GM12878 (cell line): ENCODE results near the gene NOL4L. TPM values are rescaled to one million over a fixed set of nuclear protein-coding genes. Genes with fewer than 3 reads are reported as not detected.

Source experiments
- ATAC-seq: fragments of 200-7000 bp; cut with Tn5 transposase; 3 replicates; pipeline ENCODE4 v1.9.1; 2020; ENCODE audit warnings: mild to moderate bottlenecking, moderate library complexity
- BruUV-seq: library from RNA; stranded (reverse); fragments of 400-500 nt; replicated peaks from 2 replicates; lab custom pipeline; 2021; lab: Mats Ljungman, UMichigan
- CTCF ChIA-PET: fragments of 300-600 bp; sonication (Branson Sonifier 250); formaldehyde crosslinking; extraction: SDS; loops from one replicate; lab custom pipeline; 2021; ENCODE audit warnings: inconsistent platforms; lab: Yijun Ruan, JAX
- POLR2A ChIA-PET: fragments of 350-600 bp; formaldehyde crosslinking; extraction: SDS; loops from one replicate; lab custom pipeline; 2021; ENCODE audit warnings: inconsistent platforms; lab: Charles Lee
- RAD21 ChIA-PET: fragments of 300-600 bp; sonication (Branson Sonifier 250); formaldehyde crosslinking; loops from one replicate; lab custom pipeline; 2023; ENCODE audit warnings: antibody characterized with exemption; ENCODE audit not compliant: unreplicated experiment; lab: Charles Lee
- SMC1A ChIA-PET: fragments of 300-600 bp; sonication (Branson Sonifier 250); formaldehyde crosslinking; loops from one replicate; lab custom pipeline; 2023; ENCODE audit not compliant: unreplicated experiment, uncharacterized antibody; lab: Charles Lee
- DNase-seq: peaks from one replicate; pipeline ENCODE4 v3.0.0-alpha.2; 2011; ENCODE audit warnings: low read depth, low spot score
- FAIRE-seq: peaks from 3 replicates; lab custom pipeline; 2011; peaks lifted over from hg19 to GRCh38; lab: Jason Lieb, UNC
- H2AFZ ChIP-seq: 2 replicates; pipeline ENCODE4 v1.6.0; 2011; ENCODE audit warnings: low read depth, low read length, control low read depth; ENCODE audit not compliant: control insufficient read depth
- H3K27ac ChIP-seq: 2 replicates; pipeline ENCODE4 v1.5.1; 2011; ENCODE audit warnings: control low read depth; ENCODE audit not compliant: control insufficient read depth, insufficient read depth
- H3K27me3 ChIP-seq, 2 experiments: replicated peaks in 1 of 2; 2 replicates each; pipeline versions ENCODE4 v1.6.0 to v1.6.1; 2011; ENCODE audit warnings: low read length in 1 of 2; ENCODE audit not compliant: control insufficient read depth in 2 of 2, insufficient read depth in 2 of 2
- H3K36me3 ChIP-seq, 2 experiments: 2 replicates each; pipeline ENCODE4 v1.5.1; 2011; ENCODE audit warnings: low read length in 1 of 2; ENCODE audit not compliant: control insufficient read depth in 2 of 2, insufficient read depth in 2 of 2
- H3K4me1 ChIP-seq: 2 replicates; pipeline ENCODE4 v1.6.1; 2011; ENCODE audit warnings: mild to moderate bottlenecking, low read length, moderate library complexity, mixed read lengths; ENCODE audit not compliant: control insufficient read depth, insufficient read depth
- H3K4me2 ChIP-seq: 2 replicates; pipeline ENCODE4 v1.6.0; 2011; ENCODE audit warnings: control low read depth; ENCODE audit not compliant: control insufficient read depth, insufficient read depth
- H3K4me3 ChIP-seq: fragments of 200-600 bp; sonication (generic); 2 replicates; pipeline ENCODE4 v1.5.1; 2016
- H3K79me2 ChIP-seq: 2 replicates; pipeline ENCODE4 v1.6.0; 2011; ENCODE audit warnings: low read length; ENCODE audit not compliant: control insufficient read depth, insufficient read depth
- H3K9ac ChIP-seq: 2 replicates; pipeline ENCODE4 v1.8.0; 2011; ENCODE audit warnings: low read length, control low read depth, mixed read lengths; ENCODE audit not compliant: control insufficient read depth, insufficient read depth
- H3K9me3 ChIP-seq: replicated peaks from 3 replicates; pipeline ENCODE4 v1.5.1; 2011; ENCODE audit warnings: mild to moderate bottlenecking, low read length; ENCODE audit not compliant: control insufficient read depth, insufficient read depth
- H4K20me1 ChIP-seq: 2 replicates; pipeline ENCODE4 v1.6.0; 2011; ENCODE audit not compliant: control insufficient read depth, insufficient read depth
- CBX3 ChIP-seq: fragments of 200-600 bp; sonication (generic); IDR thresholded peaks from 2 replicates; pipeline ENCODE4 v1.6.1; 2016; ENCODE audit warnings: low read depth, borderline replicate concordance
- FOXK2 ChIP-seq: fragments of 450-650 bp; IDR thresholded peaks from 2 replicates; pipeline ENCODE4 v1.6.1; 2017; ENCODE audit warnings: mild to moderate bottlenecking, moderate library complexity
- LARP7 ChIP-seq: fragments of 450-650 bp; IDR thresholded peaks from 2 replicates; pipeline ENCODE4 v1.6.1; 2017; ENCODE audit warnings: mild to moderate bottlenecking
- PML ChIP-seq: IDR thresholded peaks from 2 replicates; pipeline ENCODE4 v1.6.1; 2012; ENCODE audit warnings: low read length, inconsistent platforms
- POLR2AphosphoS2 ChIP-seq: IDR thresholded peaks from 2 replicates; pipeline ENCODE4 v1.6.1; 2011; ENCODE audit warnings: low read depth, mild to moderate bottlenecking, low read length, improper control_type of control experiment, moderate library complexity
- SIN3A ChIP-seq: IDR thresholded peaks from 2 replicates; pipeline ENCODE4 v1.6.1; 2012; ENCODE audit warnings: low read depth, low read length, improper control_type of control experiment
- SREBF2 ChIP-seq: IDR thresholded peaks from 2 replicates; pipeline ENCODE4 v1.6.1; 2012; ENCODE audit warnings: mild to moderate bottlenecking, low read length
- TARDBP ChIP-seq: IDR thresholded peaks from 2 replicates; pipeline ENCODE4 v1.6.1; 2016; ENCODE audit warnings: borderline replicate concordance
- YY1 ChIP-seq: IDR thresholded peaks from 2 replicates; pipeline ENCODE4 v1.6.1; 2011; ENCODE audit warnings: low read depth, mild to moderate bottlenecking, low read length
- ZNF207 ChIP-seq: fragments of 450-650 bp; IDR thresholded peaks from 2 replicates; pipeline ENCODE4 v1.6.1; 2014; ENCODE audit warnings: antibody characterized with exemption, mild to moderate bottlenecking, borderline replicate concordance
- WGBS: methylation state at CpG from one replicate; pipeline ENCODE4 v1.1.6; 2016; ENCODE audit warnings: low lambda C conversion rate; ENCODE audit not compliant: insufficient replicate concordance, insufficient coverage; ENCODE audit errors: missing lambda C conversion rate; 5-methylcytosine and 5-hydroxymethylcytosine counted together
- in situ Hi-C: fragments of 300-500 bp; cut with MboI; formaldehyde crosslinking; loops from 9 replicates; pipeline ENCODE4 v1.14.3; 2018; ENCODE audit warnings: mixed read lengths
- intact Hi-C: fragments of 100-400 bp; cut with micrococcal nuclease; formaldehyde crosslinking; loops from one replicate; pipeline ENCODE4 v1.14.2; 2022; ENCODE audit not compliant: unreplicated experiment
- polyA plus RNA-seq, 11 experiments: library from polyadenylated mRNA; depleted of rRNA in 4 of 11; unstranded in 6 of 11; stranded (reverse) in 5 of 11; fragments of >200 nt; fragmentation: Nextera tagmentation in 4 of 11; fragmentation: Illumina TruSeq in 1 of 11; extraction: Ambion mirVana in 4 of 11; extraction: Trizol in 1 of 11; gene quantifications; 1 replicate in 1 of 11; 2 replicates in 10 of 11; pipeline versions ENCODE4 v1.2.1 to v1.2.3, GENCODE V29; 2011 to 2016; ENCODE audit warnings: inconsistent platforms in 2 of 11, missing spikeins in 2 of 11, low read depth in 1 of 11
- total RNA-seq, 4 experiments: library from RNA; depleted of rRNA in 3 of 4; stranded (reverse); fragments of >200 nt in 3 of 4; fragmentation: Illumina TruSeq in 1 of 4; extraction: Trizol in 1 of 4; gene quantifications; 2 replicates each; pipeline versions ENCODE4 v1.2.1 to v1.2.3, GENCODE V29; 2013 to 2021
- TF ChIP-seq, protein P1 (sequence below): fragments of 450-650 bp; IDR thresholded peaks from 2 replicates; pipeline ENCODE4 v1.6.1; 2017; ENCODE audit warnings: mild to moderate bottlenecking, moderate library complexity
- TF ChIP-seq, protein P2 (sequence below): IDR thresholded peaks from 2 replicates; pipeline ENCODE4 v1.6.1; 2011; ENCODE audit warnings: low read depth, mild to moderate bottlenecking, low read length, moderate library complexity, borderline replicate concordance; ENCODE audit errors: extremely low read depth
- TF ChIP-seq, protein P3 (sequence below): IDR thresholded peaks from 2 replicates; pipeline ENCODE4 v1.6.1; 2012; ENCODE audit warnings: low read depth, low read length, improper control_type of control experiment
- TF ChIP-seq, protein P4 (sequence below), 3 experiments: IDR thresholded peaks in 2 of 3; conservative IDR thresholded peaks in 1 of 3; 2 replicates each; pipeline ENCODE4 v1.5.1; 2011; ENCODE audit warnings: low read depth in 3 of 3, low read length in 3 of 3, mild to moderate bottlenecking in 3 of 3, control low read depth in 2 of 3, moderate library complexity in 2 of 3, inconsistent platforms in 1 of 3, mixed read lengths in 1 of 3; ENCODE audit not compliant: control insufficient read depth in 2 of 3, insufficient read depth in 1 of 3; ENCODE audit errors: extremely low read depth in 1 of 3

The NOL4L gene
- total and polyA plus RNA-seq, 10 of the 15 experiments (the other 5 are each of a cell fraction or from before 2014, with no cell fraction given) = 2.3 to 24.0 (median 8.0) TPM

DNA sequence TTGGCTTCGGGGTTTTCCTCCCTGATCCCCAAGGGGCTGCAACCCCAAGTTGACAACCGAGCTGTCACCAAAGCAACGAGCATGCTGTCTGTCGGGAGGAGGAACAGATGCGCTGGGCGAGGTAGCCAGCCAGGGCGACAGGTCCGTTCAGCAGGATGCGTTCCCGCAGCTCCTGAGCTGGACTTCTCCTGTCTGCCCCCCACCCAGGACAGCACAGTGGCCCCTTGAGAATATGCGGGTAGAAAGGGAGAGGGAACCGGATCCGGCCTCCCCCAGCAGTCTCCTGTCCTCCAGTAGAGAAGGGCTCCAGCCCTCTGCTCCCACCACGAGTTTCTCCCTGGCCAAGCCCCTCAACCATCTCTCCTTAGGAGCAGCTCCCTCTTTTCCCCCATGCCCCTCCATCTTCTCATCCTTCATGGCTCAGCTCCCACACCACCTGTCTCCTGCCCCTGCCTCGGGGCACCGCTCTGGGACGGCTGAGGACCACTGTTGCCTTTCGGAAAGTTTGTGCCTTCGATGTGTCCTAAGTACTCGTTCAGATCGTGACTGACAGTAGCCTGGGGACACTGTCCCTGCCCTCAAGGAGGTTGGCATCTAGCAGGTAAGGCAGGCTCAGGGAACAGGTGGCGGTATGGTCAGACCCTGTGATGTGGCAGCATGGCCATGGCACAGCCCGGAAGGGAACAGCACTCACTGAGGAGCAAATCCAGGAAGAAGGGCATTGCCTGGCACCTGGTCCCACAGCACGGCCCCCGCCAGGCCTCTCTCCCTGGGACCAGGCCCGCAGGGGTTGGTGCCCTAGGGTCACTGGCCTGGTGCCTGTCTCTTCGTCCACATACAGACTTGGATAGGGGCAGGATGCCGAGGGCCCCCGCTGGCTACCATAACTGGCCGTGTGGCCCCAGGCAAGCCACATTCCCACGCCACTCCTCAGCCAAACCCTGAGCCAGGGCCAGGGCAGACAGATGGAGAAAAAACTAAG is 130.7 kb downstream of the NOL4L start:
- DNase-seq (no peak), ATAC-seq (no peak), FAIRE-seq (no peak)
- intact Hi-C loops = no loop called here
- Histone ChIP-seq H3K9ac (no peak overlapping the region), H3K4me1 (no peaks in the 10 kb centered on the region), H3K27me3 (no peaks in the 10 kb centered on the region), H3K4me3 (no peak overlapping the region), H3K4me2 (no peak overlapping the region), H4K20me1 (no peaks in the 10 kb centered on the region), H3K9me3 (no peaks in the 10 kb centered on the region), H2AFZ (no peak overlapping the region), H3K79me2 (no peaks in the 10 kb centered on the region), H3K27ac (no peak overlapping the region)
- ChIA-PET POLR2A (interaction anchor here (0.6 kb wide), 1 partner anchor 11 kb away, joined by 3 read pairs; no protein-coding TSS in a partner anchor), CTCF (interaction anchor here (1.6 kb wide), 1 partner anchor 117 kb away, joined by 5 read pairs; no protein-coding TSS in a partner anchor), SMC1A (no interaction called here)
- BruUV-seq = no TSS peak
- WGBS = 61% methylated on average over 30 of the region's 31 CpGs
- TF ChIP-seq ZNF207 (no peak), SREBF2 (no peak), FOXK2 (no peak), PML (no peak), TARDBP (no peak), LARP7 (no peak), YY1 (no peak), CBX3 (no peak), SIN3A (no peak), POLR2AphosphoS2 (no peak)
- TF ChIP-seq, protein P1, sequence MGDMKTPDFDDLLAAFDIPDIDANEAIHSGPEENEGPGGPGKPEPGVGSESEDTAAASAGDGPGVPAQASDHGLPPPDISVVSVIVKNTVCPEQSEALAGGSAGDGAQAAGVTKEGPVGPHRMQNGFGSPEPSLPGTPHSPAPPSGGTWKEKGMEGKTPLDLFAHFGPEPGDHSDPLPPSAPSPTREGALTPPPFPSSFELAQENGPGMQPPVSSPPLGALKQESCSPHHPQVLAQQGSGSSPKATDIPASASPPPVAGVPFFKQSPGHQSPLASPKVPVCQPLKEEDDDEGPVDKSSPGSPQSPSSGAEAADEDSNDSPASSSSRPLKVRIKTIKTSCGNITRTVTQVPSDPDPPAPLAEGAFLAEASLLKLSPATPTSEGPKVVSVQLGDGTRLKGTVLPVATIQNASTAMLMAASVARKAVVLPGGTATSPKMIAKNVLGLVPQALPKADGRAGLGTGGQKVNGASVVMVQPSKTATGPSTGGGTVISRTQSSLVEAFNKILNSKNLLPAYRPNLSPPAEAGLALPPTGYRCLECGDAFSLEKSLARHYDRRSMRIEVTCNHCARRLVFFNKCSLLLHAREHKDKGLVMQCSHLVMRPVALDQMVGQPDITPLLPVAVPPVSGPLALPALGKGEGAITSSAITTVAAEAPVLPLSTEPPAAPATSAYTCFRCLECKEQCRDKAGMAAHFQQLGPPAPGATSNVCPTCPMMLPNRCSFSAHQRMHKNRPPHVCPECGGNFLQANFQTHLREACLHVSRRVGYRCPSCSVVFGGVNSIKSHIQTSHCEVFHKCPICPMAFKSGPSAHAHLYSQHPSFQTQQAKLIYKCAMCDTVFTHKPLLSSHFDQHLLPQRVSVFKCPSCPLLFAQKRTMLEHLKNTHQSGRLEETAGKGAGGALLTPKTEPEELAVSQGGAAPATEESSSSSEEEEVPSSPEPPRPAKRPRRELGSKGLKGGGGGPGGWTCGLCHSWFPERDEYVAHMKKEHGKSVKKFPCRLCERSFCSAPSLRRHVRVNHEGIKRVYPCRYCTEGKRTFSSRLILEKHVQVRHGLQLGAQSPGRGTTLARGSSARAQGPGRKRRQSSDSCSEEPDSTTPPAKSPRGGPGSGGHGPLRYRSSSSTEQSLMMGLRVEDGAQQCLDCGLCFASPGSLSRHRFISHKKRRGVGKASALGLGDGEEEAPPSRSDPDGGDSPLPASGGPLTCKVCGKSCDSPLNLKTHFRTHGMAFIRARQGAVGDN = no peak
- TF ChIP-seq, protein P2, sequence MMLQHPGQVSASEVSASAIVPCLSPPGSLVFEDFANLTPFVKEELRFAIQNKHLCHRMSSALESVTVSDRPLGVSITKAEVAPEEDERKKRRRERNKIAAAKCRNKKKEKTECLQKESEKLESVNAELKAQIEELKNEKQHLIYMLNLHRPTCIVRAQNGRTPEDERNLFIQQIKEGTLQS = no peak
- TF ChIP-seq, protein P3, sequence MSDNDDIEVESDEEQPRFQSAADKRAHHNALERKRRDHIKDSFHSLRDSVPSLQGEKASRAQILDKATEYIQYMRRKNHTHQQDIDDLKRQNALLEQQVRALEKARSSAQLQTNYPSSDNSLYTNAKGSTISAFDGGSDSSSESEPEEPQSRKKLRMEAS = no peak
- TF ChIP-seq, protein P4, sequence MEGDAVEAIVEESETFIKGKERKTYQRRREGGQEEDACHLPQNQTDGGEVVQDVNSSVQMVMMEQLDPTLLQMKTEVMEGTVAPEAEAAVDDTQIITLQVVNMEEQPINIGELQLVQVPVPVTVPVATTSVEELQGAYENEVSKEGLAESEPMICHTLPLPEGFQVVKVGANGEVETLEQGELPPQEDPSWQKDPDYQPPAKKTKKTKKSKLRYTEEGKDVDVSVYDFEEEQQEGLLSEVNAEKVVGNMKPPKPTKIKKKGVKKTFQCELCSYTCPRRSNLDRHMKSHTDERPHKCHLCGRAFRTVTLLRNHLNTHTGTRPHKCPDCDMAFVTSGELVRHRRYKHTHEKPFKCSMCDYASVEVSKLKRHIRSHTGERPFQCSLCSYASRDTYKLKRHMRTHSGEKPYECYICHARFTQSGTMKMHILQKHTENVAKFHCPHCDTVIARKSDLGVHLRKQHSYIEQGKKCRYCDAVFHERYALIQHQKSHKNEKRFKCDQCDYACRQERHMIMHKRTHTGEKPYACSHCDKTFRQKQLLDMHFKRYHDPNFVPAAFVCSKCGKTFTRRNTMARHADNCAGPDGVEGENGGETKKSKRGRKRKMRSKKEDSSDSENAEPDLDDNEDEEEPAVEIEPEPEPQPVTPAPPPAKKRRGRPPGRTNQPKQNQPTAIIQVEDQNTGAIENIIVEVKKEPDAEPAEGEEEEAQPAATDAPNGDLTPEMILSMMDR (IDR thresholded peaks at IDR 0.05 in 2 of 3, conservative IDR thresholded peaks at IDR 0.05 in 1 of 3; ENCODE audit: control insufficient read depth in 2 of 3, extremely low read depth in 1 of 3, insufficient read depth in 1 of 3, low read depth in 3 of 3, low read length in 3 of 3) = no peak
- TF ChIP-seq, all 136 proteins: peak for 0
- no peaks in the 10 kb centered on the region; a peak in 1 of 4 replicates for H3K36me3 ChIP-seq
- RAD21 ChIA-PET = interaction anchor here (0.9 kb wide), 1 partner anchor 84 kb away, joined by 3 read pairs; no protein-coding TSS in a partner anchor
- in situ Hi-C loops = no loop called here
